Measurements from ENCODE around the gene MRPL19. TPM values are rescaled to one million over a fixed set of nuclear protein-coding genes. Genes with fewer than 3 reads are reported as not detected.

Gene MRPL19
- polyA plus RNA-seq, 1 donor = 33.3 TPM

Other genes starting within 250 kb of the MRPL19 start
- 6.7 TPM for gene EVA1A, start 85.8 kb upstream of the MRPL19 start, polyA plus RNA-seq (ENCODE audit: insufficient read length)
- gene GCFC2, start 64.1 kb downstream of the MRPL19 start, polyA plus RNA-seq (ENCODE audit: insufficient read length) = 21.1 TPM